Esophagus squamous epithelium (tissue), 4 donors: ENCODE measurements around the gene FBXW2.
A peak's percentile ranks its signal among the peaks of the same experiment; 100 is the strongest.

Experiments used
- POLR2A ChIP-seq, 4 donors: fragments of 450-650 bp; IDR thresholded peaks; one replicate each; pipeline ENCODE4 v1.6.1; 2017; ENCODE audit warnings: antibody characterized with exemption in 4 of 4, mild to moderate bottlenecking in 4 of 4, moderate library complexity in 3 of 4
- TF ChIP-seq, protein P1 (sequence below), 6 experiments: fragments of 450-650 bp in 4 of 6; fragments of 200-600 bp in 2 of 6; sonication (generic) in 2 of 6; IDR thresholded peaks; one replicate each; pipeline ENCODE4 v1.5.1; 2016 to 2019; ENCODE audit warnings: antibody characterized with exemption in 6 of 6, mild to moderate bottlenecking in 4 of 6, moderate library complexity in 4 of 6

DNA sequence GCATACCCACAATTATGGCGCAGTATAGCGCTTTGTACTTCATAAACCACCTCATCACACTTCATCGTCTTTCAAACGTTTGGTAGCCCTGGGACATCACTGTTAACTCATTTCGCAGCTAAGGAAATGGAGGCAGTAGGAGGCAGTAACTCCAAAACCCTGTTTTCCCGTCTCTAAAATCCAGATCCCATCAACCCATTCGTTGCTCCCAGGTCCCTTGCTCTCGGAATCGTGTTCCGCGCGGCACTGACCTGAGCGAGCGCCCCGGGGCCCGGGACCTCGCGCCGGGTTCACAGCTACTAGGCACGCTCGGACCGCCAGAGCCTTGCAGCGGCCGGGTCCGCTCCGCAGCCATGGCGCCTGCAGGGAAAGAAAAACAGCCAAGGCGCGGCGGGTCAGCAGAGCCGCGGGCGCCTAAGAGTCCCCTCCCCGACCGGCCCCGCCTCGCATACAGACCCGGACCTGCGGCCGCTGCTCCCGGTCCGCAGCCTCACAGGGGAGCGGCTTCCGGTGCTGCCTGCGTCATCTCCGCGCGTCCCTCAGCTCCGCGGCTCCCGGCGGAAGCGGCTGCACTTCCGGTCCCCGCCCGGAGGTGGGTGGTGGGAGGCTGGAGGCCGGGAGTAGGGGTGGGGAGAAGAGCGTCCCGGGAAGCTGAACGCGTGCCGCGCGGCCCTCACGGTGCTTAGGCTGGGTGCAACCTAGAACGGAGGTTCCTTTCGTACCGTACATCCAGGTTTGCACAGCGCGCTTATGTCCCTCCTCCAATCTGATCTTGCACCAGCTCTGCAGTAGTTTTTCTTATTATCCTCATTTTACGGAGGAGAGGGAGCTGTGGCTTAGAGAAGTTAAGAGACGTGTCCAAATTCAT lies at the start of gene FBXW2:
- TF ChIP-seq, protein P1, sequence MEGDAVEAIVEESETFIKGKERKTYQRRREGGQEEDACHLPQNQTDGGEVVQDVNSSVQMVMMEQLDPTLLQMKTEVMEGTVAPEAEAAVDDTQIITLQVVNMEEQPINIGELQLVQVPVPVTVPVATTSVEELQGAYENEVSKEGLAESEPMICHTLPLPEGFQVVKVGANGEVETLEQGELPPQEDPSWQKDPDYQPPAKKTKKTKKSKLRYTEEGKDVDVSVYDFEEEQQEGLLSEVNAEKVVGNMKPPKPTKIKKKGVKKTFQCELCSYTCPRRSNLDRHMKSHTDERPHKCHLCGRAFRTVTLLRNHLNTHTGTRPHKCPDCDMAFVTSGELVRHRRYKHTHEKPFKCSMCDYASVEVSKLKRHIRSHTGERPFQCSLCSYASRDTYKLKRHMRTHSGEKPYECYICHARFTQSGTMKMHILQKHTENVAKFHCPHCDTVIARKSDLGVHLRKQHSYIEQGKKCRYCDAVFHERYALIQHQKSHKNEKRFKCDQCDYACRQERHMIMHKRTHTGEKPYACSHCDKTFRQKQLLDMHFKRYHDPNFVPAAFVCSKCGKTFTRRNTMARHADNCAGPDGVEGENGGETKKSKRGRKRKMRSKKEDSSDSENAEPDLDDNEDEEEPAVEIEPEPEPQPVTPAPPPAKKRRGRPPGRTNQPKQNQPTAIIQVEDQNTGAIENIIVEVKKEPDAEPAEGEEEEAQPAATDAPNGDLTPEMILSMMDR (IDR thresholded peaks at IDR 0.05): peak in 4 of 6 experiments; percentile 12 to 35 (median 25)
- TF ChIP-seq POLR2A (IDR thresholded peaks at IDR 0.05): peak in 3 of 4 donors; percentile 88 to 92 (median 90)
